ENCODE data around the gene RAF1. TPM values are rescaled to one million over a fixed set of nuclear protein-coding genes. Genes with fewer than 3 reads are reported as not detected.
A peak's percentile ranks its signal among the peaks of the same experiment; 100 is the strongest.
"Not testable (repeated sequence)": the region's sequence is repeated elsewhere in the genome, so short reads cannot be mapped to it uniquely, and the experiment has no call there.

Gene RAF1
- polyA plus RNA-seq, 2 of the 4 experiments (the other 2 are of a cell fraction): 56.2 to 94.6 TPM

- TF ChIP-seq SREBF2 (IDR thresholded peaks at IDR 0.05): no peak
- no peak for TF ChIP-seq REST (IDR thresholded peaks at IDR 0.05)
- no peak for TF ChIP-seq PBX3 (IDR thresholded peaks at IDR 0.05)
- no peak for TF ChIP-seq EP300 (IDR thresholded peaks at IDR 0.05)
- TF ChIP-seq POLR2AphosphoS2 (conservative IDR thresholded peaks at IDR 0.05; ENCODE audit: low read length): no peak
- no peak for TF ChIP-seq HDAC2 (IDR thresholded peaks at IDR 0.05)
- no peak for TF ChIP-seq ZNF302 (CRISPR knock-in tag; IDR thresholded peaks at IDR 0.05)
- no peak for TF ChIP-seq FOSB (CRISPR knock-in tag; IDR thresholded peaks at IDR 0.05)
- no peak for TF ChIP-seq CHD4 (IDR thresholded peaks at IDR 0.05; ENCODE audit: borderline replicate concordance)
- no peak for TF ChIP-seq NR3C1 (IDR thresholded peaks at IDR 0.05)
- no peak for TF ChIP-seq CBX2 (IDR thresholded peaks at IDR 0.05; ENCODE audit: borderline replicate concordance, low read depth)
- no peak for TF ChIP-seq RAD21 (conservative IDR thresholded peaks at IDR 0.05 in 1 of 2, IDR thresholded peaks at IDR 0.05 in 1 of 2)
- no peak for TF ChIP-seq GATA3 (IDR thresholded peaks at IDR 0.05; ENCODE audit: borderline replicate concordance)
- no peak for TF ChIP-seq FOSL2 (IDR thresholded peaks at IDR 0.05)
- TF ChIP-seq FOSL2 (CRISPR knock-in tag; IDR thresholded peaks at IDR 0.05): no peak
- no peak for TF ChIP-seq HOXA7 (CRISPR knock-in tag; IDR thresholded peaks at IDR 0.05)
- H3K27ac ChIP-seq: no peak overlapping the region
- POLR2A ChIA-PET: no interaction called here
These were observed 34.4 kb downstream of the RAF1 start for GRCh38 chr3:12629560-12629959.

GRCh38 chr3:12628813-12629212, 35.1 kb downstream of the RAF1 start:
- no peak overlapping the region for H3K27ac ChIP-seq
- H3K4me2 ChIP-seq: no peak overlapping the region
- H3K9me3 ChIP-seq: no peaks in the 10 kb centered on the region
- POLR2A ChIA-PET: interaction anchor here (1.7 kb wide), 1 partner anchor 35 kb away, joined by 5 read pairs; the partner anchor contains the start of gene RAF1
- DNase-seq (ENCODE audit: low read depth in 1 of 2, low spot score in 1 of 2) (no peak), ATAC-seq (no peak), FAIRE-seq (no peak)
- CTCF ChIA-PET: no interaction called here
- no peak overlapping the region for H3K4me3 ChIP-seq
- WGBS (ENCODE audit: missing lambda C conversion rate): 84% methylated on average over 1 of the region's 1 CpG
- TF ChIP-seq FOSB (CRISPR knock-in tag; IDR thresholded peaks at IDR 0.05) (no peak), ATOH8 (CRISPR knock-in tag; IDR thresholded peaks at IDR 0.05; ENCODE audit: low read depth) (no peak)
- H3K4me1 ChIP-seq: peaks cover 7% of the 10 kb centered on the region

More at GRCh38 chr3:12629560-12629959, 34.4 kb downstream of the RAF1 start:
- CTCF ChIA-PET: no interaction called here
- 59% methylated on average over 4 of the region's 4 CpGs for WGBS (ENCODE audit: missing lambda C conversion rate)
- Histone ChIP-seq H3K4me2 (peak overlapping the region; percentile 11; the same call in 1 of the 3 replicates), H3K4me1 (peaks cover 7% of the 10 kb centered on the region), H3K9me3 (no peaks in the 10 kb centered on the region), H3K4me3 (no peak overlapping the region)
- FAIRE-seq (no peak), ATAC-seq (peak in 1 of 2 experiments; percentile 27; a peak in 1 of 6 replicates), DNase-seq (ENCODE audit: low read depth in 1 of 2, low spot score in 1 of 2) (no peak)

GRCh38 chr3:12627370-12627769, 36.5 kb downstream of the RAF1 start:
- FAIRE-seq: no peak

GRCh38 chr3:12624964-12625363, 39.0 kb downstream of the RAF1 start:
- ATAC-seq; H3K4me2 ChIP-seq; H3K9me3 ChIP-seq; H3K27ac ChIP-seq; FAIRE-seq; DNase-seq (ENCODE audit: low read depth in 1 of 2, low spot score in 1 of 2); POLR2A ChIA-PET; H3K4me3 ChIP-seq: not testable (repeated sequence)
- WGBS (ENCODE audit: missing lambda C conversion rate): 99% methylated on average over 3 of the region's 3 CpGs
- peaks cover 11% of the 10 kb centered on the region for H3K4me1 ChIP-seq
- CTCF ChIA-PET: interaction anchor here (1.6 kb wide), 1 partner anchor 217 kb away, joined by 4 read pairs; the partner anchor contains the start of gene RPL32

More at GRCh38 chr3:12627370-12627769, 36.5 kb downstream of the RAF1 start:
- Histone ChIP-seq H3K9me3 (no peaks in the 10 kb centered on the region), H3K4me1 (peaks cover 7% of the 10 kb centered on the region), H3K27ac (no peak overlapping the region), H3K4me3 (no peak overlapping the region), H3K4me2 (no peak overlapping the region)
- POLR2A ChIA-PET: interaction anchor here (1.7 kb wide), 1 partner anchor 37 kb away, joined by 5 read pairs; the partner anchor contains the start of gene RAF1
- CTCF ChIA-PET: interaction anchor here (0.8 kb wide), 1 partner anchor 14 kb away, joined by 3 read pairs; no protein-coding TSS in a partner anchor
- DNase-seq (ENCODE audit: low read depth in 1 of 2, low spot score in 1 of 2): no peak
- 67% methylated on average over 4 of the region's 4 CpGs for WGBS (ENCODE audit: missing lambda C conversion rate)
- TF ChIP-seq ZNF302 (CRISPR knock-in tag; IDR thresholded peaks at IDR 0.05) (no peak), KDM1A (IDR thresholded peaks at IDR 0.05; ENCODE audit: low read depth) (no peak), FOSL2 (IDR thresholded peaks at IDR 0.05) (no peak), FOSL2 (CRISPR knock-in tag; IDR thresholded peaks at IDR 0.05) (peak; percentile 51; the same call in 1 of the 2 replicates), KDM5A (IDR thresholded peaks at IDR 0.05) (no peak), SREBF2 (IDR thresholded peaks at IDR 0.05) (no peak)
- no peak for ATAC-seq

Measured in A549 (cell line).